ENCODE measurements around the gene GNAI3.

GNAI3 gene

DNA sequence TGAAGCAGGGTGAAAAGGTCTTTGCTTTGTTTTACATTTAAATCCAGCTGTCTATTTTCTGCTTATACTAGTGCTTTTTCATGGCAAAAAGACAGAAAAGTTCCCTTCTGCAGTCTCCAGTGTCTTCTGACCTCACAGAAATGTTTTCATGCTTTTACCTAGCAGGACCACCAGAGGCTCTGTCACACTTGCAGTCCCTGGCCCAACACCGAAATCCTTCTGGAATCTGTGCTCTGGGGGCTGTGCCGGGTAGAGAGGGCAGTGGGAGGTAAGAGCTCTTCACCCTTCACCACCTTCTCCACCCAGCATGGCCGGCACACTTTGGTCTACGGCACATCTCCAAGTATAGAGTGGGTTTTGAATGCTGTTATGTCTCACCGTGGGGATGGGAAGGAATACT, 50.2 kb downstream of the GNAI3 start:
- no peak for DNase-seq (ENCODE audit: low spot score)

DNA sequence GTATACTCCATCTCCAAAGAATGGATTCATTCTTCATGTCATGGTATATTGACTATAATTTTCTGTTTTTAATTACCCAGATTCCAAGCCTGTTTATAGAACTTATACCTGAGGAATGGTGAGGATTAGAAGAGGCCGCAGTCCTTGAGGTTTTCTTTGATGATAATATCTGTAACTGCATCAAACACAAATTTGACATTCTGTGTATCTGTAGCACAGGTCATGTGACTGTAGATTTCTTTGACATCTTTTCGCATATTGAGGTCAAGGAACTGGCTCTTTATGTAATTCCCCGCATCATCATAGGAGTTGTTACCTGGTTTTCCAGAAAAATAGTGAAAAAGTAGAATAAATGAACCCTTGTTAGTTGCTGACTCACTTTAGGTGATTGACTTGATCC, 54.8 kb downstream of the GNAI3 start:
- DNase-seq (ENCODE audit: low spot score), result no peak

DNA sequence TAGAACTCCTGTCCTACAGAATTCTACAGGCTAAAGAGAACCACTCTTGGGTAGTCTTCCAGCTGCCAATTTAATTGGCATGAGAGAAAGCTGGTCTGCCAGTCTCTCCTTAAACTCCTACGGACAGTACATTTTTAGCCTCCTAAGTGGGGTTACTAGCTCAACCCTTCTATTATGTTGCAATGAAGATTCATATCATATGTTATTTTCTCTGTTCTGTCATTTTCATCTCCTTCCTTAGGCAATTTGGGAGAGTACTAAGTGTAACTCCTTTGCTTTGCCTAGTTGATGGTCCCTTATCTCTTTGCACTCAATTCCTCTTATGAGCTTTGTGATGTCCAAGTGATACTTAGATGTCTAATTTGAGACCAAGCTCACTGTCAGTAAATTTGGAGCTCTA, 57.0 kb downstream of the GNAI3 start:
- DNase-seq (ENCODE audit: low spot score), result no peak

DNA sequence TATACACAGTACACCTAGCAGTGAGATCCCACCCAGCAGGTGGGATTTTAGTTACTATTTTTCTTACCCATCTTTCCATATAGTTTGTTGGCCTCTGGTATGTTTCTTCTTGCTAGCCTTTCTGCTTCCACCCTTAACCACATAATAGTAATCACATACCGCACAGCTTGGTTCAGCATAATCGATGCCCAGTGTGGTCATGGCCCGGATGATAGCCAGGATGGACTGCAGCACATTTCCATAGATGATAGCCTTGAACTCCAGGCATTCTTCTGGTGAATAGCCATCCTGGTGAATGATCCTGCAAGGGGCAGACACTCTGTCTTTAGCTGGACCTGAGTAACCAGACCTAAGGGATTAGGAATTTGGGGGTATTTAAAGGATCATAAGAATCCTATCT, 61.5 kb downstream of the GNAI3 start:
- DNase-seq (ENCODE audit: low spot score), result no peak

DNA sequence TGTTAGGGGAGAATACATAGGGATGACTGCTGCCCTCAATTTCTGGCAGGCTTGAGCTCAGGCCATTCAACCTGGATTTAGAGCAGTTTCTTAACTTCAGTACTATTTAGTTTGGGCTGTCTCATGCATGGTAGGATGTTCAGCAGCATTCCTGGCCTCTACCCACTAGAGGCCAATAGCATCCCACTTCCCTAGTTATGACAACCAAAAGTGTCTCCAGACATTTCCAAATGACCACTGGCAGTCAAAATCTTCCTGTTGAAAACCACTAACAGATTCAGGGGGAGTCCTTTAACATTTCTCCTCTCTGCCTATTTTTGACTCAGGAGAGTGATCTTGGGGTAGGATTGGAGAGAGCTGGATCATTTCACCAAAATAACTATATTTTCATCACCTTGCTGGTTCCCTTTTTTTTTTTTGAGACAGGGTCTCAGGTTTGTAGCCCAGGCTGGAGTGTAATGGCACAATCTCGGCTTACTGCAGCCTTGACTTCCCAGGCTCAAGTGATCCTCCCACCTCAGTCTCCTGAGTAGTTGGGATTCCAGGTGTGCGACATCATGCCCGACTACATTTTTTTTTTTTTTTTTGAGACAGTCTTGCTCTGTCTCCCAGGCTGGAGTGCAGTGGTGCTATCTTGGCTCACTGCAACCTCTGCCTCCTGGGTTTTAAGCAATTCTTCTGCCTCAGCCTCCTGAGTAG, 62.3 kb downstream of the GNAI3 start:
- no peak for DNase-seq (ENCODE audit: low spot score)

DNA sequence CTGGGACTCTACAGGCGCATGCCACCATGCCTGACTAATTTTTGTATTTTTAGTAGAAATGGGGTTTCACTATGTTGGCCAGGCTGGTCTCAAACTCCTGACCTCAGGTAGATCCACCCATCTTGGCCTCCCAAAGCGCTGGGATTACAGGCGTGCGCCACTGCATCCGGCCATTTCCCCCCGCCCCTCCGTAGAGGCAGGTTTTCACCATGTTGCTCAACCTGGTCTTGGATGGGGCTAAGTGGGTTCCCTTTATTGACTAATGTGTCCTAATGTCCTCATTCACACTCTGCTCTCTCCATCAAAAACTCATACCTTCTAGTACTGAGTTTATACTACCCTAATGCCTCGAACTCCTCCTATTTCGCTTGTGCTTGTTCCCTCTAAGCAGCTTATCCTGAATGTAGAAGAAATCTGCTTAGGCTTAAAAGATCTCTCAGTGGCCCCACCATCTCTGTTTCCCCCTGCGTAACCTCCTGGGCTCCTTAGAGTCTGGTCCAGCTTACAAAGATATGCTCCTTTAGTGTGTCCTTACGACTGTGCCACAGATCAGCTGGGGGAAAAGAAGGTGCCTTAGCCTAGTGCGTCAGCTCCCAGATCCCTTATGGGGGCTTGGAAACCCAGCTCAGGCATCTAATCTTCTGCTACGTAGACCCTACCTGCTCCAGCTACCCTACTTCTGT, 63.0 kb downstream of the GNAI3 start:
- no peak for DNase-seq (ENCODE audit: low spot score)

DNA sequence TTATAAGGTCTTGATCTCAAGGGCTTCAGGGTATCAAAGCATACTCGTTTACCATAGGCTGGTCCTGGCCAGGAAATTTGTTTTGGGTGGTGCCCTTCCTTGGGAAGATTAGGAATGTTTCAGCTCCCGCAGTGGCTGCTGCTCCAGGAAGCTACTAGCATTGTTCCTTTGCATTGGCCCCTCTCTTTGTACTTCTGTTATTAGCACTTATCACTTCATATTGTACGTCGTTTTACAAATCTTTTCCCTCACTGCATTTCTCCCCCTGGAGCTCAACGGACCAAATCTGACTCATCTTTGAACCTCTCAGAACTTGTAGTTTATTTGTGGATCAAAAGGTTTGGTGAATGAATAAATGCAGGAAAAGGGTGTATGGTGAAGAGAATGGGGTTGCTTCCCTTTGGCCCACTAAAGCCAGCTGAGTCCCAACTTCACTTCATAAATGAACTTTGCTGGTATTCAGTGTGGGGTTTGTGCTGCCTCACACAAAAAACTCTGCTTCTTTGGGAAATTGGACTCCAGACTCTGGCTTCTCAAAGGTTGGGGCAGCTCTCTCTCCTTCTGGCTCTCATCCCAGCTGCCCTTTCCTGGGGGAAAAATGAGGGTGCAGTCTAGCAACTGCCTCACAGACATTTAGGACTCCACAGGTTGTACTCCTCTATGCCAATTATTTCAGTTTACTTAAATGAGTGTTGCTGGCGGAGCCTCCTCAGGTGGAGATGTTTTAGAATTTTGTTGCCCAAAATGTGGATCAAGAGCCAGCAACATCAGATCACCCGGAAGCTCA, 65.1 kb downstream of the GNAI3 start:
- DNase-seq (ENCODE audit: low spot score), result no peak

DNA sequence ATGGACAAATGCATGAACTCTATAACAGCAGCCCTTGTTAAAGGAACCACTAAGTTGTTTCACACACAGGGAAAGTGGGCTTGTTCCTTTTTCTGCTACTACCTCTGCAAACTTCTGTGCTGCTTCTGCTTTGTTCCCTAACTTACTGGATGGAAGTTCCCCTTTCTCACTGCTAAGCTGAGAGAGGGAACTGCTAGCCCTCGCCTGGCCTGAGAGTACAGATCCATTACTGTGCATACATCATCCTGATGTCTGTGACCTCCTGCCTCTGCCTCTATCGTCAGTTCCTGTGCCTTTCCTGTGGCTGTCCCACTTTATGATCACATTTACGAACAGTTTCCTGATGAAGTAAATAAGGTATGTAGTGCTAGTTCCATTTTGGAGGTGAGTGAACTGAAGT, 67.5 kb downstream of the GNAI3 start:
- no peak for DNase-seq (ENCODE audit: low spot score)

DNA sequence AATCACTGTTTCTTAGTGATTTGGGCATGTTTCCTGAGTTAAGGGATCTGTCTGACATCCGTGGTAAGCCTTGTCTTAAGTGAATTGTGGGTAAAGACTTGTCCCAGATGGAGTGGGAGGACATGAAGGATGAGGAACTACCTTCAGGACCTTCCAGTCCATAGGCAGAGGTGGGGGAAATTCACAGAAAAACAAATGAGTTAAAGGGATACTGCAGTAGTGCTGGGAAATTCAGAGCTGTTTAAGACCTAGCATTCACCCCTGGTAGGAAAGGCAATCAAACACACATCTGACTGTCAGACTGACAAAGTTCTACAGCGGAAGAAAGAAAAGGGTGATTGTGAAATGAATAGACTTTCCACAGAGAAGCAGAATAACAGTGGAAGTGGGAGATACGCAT, 68.0 kb downstream of the GNAI3 start:
- no peak for DNase-seq (ENCODE audit: low spot score)

DNA sequence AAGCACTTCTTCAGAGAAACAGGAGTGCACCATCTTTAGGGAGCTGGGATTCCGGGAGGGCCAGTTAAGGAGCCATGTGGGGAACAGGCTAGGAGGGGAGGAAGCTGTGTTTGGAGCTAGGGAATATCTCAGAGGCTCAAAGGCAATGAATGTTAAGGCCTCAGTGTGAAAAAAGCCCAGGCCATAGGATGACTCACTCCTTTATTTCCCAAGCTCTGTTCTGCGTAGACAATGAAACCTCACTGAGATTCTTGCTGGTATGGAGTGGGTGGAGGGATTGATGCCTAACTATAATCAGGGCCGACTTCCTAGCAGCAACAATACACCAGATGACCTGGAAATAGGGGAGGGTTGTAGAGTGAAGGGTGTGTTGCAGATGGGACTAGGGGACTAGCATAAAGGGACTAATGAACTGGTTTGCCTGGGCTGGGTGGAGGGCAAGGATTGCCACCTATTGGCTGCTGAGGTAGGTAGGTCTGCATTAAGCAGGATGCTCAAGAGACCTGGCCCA, 68.9 kb downstream of the GNAI3 start:
- DNase-seq (ENCODE audit: low spot score), result peak; percentile 84

DNA sequence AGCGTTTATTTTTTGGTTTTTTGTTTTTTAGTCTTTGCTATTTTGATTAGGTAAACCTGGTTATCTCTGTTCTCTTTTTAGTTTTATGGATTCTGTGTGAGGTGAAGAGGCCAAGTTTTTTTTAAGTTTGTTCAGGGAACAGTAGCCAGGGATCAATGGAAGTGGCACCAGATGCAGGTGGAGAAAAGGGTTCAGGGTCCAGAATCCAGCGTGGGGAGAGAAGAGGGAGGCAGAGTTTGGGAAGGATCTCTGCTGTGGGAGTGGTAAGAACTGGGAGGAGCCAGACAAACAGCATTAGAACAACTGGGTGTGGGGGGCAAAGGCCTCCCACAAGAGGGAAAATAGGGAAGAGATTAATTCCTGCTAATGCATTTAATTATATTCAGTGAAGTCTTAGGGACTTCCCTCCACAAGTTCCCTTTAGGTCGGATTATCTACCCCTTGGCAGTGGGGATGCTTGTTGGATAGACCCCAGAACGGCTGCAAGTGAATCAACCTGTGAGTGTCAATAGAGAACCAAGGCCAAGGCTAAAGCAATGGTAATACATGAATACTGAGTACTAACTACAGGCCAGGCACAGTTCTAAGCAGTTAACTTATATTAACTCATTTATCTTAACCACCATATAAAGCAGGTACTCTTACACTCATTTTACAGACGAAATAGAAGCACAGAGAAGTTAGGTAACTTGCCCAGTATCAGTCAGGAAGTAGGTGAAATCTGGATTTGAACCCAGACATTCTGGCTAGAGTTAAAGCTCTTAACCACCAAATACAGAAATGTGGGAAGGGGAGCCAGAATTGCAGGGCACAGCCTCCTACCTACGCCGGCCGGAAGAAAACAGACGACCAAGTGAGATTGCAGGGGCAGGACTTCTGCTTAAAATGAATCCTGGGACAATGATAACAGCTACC, 70.5 kb downstream of the GNAI3 start:
- DNase-seq (ENCODE audit: low spot score), result no peak

DNA sequence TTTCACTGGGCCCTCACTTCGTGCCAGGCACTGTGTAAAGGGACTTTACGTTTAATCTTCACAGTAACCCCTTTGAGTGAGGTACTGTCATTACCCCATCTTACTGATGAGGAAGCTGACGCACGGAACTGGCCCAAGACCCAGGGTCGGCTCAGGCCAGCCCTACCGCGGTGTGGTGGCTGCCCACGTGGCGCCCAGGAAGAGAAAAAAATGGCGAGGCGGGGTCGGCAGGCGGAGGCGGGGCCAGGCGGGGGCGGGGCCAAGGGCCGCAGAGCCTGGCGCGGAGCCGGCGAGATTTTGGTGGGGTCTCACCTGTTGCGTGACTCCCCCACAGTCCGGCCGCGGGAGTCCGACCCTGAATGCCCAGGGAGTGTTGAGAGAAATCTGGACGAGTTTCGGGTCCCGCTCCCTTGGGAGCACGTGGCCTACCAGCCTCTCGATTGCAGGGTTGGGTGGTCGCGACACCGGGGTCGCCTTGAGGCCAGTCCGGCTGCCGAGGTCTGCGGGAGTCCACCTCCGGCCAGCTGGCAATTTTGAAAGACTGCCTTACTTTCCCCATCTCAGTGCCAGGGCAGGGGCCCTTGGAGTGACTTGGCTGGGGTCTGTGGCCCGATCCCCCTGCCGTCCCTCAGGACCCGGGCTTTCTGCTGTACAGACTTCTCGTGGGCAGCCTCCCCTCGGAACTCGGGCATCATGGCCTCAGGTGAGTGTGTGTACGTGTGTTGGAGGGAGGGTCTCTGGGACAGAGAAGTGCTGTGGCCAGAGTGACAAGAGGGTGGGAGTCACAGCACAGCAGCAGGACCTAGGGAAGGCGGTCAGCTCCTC, 71.4 kb downstream of the GNAI3 start, which contains the start of the genes AMPD2 and GNAT2:
Gene AMPD2 (plus strand): TSS at position 262 of the 825 bp plus-strand sequence. CDS start 1,339 bp downstream, outside the sequence.
Gene GNAT2 (minus strand): TSS at position 41 of the 825 bp plus-strand sequence. CDS start 6,746 bp downstream, outside the sequence.
- peak; percentile 93 for DNase-seq (ENCODE audit: low spot score)

DNA sequence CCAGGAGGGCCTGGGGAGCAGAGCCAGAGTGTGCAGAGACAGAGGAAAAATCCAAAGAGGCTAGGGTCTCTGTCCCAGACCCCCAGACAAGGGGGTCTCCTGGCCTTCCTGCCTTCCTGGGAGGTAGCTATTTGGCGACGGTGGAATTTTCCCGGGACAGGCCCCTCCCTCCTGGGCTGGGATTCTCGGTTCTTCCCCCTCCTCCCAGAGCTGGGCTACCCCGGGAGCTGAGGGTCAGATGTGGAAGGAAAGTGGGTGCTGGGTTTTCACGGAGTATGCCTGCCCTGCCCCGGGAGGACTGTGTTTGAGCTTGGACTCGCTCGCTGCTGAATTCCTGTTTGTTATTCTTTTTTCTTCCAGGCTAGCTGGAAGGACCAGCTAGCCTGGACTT, 72.0 kb downstream of the GNAI3 start:
- peak; percentile 86 for DNase-seq (ENCODE audit: low spot score)

DNA sequence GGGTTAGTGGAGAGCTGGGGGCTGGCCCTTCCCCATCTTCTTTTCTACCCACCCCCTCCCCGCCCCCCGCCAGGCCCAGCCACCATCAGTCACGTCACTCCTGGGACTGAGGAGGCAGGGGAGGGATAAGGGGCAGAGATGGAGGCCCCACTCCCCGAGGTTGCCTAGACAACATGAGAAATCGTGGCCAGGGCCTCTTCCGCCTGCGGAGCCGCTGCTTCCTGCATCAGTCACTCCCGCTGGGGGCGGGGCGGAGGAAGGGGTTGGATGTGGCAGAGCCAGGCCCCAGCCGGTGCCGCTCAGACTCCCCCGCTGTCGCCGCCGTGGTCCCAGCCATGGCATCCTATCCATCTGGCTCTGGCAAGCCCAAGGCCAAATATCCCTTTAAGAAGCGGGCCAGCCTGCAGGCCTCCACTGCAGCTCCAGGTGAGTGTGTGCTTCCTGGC, 72.4 kb downstream of the GNAI3 start:
- DNase-seq (ENCODE audit: low spot score), result peak; percentile 96

DNA sequence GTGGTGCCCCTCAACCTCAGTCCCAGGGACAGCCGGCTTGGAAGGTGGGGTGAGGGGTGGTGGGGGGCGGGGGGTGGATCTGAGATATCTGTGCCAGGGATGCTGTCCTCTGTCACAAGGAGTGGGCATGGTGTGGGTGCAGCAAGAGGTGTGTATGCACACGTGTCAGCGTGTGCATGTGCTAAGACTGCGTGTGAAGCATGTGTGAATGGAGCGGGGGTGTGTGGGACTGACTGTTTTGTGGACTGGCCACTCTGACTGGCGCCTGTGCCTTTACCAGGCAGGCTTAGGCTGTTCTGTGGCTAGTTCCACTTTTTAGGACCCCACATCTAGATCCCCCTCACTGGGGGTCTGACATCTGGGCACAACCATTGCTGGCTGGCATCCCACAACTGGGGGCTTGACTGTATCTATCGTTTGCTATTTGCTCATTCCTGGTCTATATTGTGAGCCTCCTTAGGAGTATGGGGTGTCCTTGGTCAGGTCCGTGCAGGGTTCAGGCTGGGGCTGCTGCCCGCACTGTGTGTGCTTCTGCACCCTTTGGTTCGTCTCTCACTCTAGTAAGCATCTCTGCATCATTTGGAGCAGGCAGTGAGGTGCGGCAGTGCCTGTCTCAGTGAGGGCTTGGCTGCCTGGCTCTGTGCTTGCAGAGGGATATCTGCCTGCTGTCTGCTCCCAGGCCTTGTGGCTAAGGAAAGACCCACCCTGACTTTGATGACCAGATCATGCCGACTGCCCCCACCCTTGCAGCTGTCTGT, 73.1 kb downstream of the GNAI3 start:
- DNase-seq (ENCODE audit: low spot score), result peak; percentile 51

DNA sequence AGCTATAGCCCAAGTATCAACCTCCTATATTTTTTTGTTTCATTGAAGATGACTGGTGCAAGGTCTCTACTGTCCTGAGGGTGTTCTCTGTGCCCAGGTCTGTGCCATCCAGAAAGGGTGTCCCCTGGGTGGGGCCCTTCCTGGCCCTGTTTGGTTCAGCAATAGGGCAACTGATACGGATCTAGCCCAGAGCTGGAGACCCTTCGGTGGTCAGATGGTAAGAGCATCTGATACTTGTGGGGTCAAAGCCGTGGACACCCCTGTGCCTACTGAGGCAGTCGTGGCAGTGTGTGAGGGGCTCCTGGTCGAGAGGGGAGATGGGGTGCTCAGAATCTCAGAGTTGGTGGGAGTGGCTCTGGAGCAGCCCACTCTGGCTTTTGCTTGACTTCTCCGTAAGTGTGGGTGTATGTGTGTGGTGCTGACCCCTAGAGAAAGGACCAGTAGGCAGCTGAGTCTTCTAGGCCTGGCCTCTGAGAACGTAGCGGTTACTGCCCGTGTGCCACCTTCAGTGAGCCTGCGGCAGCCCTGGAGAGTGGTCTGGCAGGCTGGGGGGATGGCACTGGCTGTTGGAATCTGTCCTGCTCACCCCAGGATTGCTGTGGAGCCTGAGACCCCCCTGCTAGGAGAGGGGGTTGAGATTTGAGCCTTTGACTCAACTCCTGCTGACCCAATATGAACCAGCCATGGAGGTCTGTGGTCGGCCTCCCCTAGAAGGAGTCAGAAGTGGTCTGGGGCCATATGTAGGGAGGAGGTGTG, 73.9 kb downstream of the GNAI3 start:
- no peak for DNase-seq (ENCODE audit: low spot score)

DNA sequence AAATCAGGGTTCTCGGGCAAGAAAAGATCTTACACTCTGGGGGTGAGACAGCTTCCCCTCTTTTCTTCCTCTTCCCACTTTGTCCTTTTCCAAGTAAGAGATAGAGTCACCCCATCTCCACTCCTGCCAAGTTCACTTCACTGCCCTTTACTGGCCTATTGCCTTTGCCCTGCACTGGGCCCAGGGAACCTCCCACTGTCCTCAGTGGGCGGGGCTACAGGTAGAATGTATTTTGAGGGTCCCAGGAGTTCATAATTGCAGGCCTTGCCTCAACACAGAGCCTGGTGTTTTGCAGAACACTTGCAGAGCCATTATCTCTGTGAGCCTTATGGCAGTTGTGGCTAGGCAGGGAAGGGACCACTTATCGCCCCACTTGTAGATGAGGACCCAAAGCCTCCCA, 74.5 kb downstream of the GNAI3 start:
- no peak for DNase-seq (ENCODE audit: low spot score)

DNA sequence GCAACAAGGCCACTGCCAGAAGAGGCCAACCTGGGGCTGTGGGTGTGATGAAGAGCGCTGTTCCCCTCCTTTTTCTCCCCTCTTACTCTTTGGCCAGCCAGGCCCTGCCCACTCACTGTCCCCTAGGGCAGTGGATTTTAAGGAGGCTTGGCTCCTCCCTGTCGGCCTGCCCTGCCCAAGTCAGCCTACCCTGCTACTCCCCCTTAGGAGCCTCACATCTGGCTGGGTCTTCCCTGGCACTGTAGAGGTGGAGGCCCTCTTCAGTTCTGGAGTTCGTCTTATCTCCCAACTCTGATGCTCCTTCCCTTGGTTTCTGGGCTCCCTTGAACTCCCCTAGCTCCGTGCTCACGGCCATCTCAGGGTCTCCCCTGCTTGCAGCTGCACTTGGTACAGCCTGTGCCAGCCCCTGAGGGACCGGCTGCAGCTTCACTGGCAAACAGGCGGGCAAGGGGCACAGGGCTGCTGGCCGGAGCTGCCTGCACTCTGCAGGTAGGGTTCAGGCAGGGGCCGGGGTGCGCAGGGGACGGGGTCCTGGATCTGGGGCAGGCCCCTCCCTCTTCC, 75.3 kb downstream of the GNAI3 start:
- DNase-seq (ENCODE audit: low spot score), result peak; percentile 50

Measured in GM03348 (cell line).